HG02973 (cell line): ENCODE data around the gene KLK15.
"Not testable (repeated sequence)": the region's sequence is repeated elsewhere in the genome, so short reads cannot be mapped to it uniquely, and the experiment has no call there.

Source experiments
- ATAC-seq: cut with Tn5 transposase; IDR thresholded peaks from one replicate; pipeline ENCODE4 v1.9.1; 2021; ENCODE audit warnings: moderate library complexity; ENCODE audit not compliant: unreplicated experiment

The KLK15 gene

DNA sequence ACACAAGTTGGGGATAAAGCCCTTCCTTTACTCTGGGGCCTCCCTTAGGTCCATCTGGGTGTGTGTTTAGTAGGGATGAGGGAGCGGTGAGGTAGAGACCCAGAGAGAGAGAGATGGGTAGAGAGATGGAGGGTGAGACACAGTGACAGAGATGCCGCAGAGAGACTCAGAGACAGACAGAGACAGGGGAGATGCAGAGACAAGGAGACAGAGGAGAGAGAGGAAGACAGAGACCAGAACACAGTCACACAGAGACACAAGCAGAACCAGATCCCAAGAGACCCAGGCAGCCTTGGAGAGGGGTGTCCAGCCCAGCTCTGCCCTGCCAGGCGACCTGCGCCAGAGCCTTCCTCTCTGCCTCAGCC is 12.1 kb downstream of the KLK15 start:
- ATAC-seq, result no peak

GRCh38 chr19:50820549-50821247 is 12.7 kb downstream of the KLK15 start:
- ATAC-seq, result no peak

GRCh38 chr19:50820086-50820485 is 13.3 kb downstream of the KLK15 start:
- no peak for ATAC-seq

DNA sequence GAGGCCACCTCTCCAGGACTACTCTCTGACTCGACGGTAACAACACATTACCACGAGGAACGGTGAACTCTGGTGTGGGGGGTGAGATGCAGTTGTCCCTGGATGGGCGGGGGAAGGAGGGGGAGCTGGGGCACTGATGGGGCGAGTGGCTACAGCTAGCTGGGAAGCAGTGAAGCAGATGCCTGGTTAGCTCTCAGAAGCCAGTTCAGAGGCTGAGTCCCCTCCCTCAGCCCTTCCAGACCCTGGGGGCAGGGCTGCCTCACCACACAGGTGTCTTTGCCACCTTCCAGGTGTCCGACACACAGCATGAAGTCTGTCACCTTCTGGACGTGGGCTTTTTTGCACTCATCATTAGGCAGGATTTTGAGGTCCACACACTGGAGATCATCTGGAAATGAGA is 13.7 kb downstream of the KLK15 start:
- no peak for ATAC-seq

DNA sequence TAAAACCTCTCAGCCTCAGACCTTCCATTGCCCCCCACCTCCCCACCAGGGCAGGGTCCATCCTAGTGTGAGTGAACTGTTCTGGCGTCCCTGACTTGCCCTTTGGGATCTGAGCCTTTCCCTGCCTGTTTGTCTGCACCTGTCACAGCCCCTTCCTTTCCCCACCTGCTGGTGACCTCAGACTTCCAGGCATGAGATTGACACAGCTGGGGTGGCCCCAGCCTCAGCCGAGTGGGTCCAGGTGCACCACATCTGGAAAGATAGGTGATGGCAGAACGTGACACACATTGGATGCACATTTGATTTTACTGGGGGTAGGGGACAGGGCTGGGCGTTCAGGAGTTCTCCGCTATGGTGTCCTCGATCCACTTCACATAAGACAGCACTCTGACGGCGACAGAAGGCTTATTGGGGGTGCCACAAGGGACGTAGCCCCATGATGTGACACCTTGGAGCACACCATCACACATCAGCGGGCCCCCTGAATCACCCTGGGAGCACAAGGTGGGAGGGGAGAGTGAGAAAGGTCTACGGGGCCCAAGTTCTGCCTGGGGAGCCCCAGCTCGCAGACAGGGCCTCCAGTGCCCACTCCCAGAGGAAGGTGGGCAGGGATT is 14.4 kb downstream of the KLK15 start:
- ATAC-seq, result no peak

GRCh38 chr19:50817941-50818858 is 15.2 kb downstream of the KLK15 start:
- ATAC-seq, result peak; percentile 36

- ATAC-seq, result no peak
Measured at GRCh38 chr19:50815439-50815838, 17.9 kb downstream of the KLK15 start.

DNA sequence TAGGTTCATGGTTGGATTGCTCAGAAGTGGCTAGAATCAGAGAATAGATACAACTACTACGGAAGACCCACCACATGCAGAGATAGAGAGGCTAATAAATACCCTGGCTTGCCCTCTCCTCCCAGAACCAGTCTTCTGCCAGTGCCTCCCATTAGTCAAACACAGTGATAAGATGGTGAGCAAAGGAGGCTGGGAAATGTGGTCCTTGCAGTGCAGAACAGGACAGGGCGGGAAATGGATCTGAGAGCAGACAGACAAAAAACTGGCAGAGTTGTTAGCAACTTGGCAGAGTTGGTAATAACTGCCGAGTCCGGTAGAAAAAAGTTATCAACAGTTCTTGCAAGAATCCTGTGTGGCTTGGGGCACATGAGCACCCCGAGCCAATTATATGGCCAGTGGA is 18.5 kb downstream of the KLK15 start:
- no peak for ATAC-seq

GRCh38 chr19:50812474-50812873 is 20.9 kb downstream of the KLK15 start:
- ATAC-seq, result no peak

DNA sequence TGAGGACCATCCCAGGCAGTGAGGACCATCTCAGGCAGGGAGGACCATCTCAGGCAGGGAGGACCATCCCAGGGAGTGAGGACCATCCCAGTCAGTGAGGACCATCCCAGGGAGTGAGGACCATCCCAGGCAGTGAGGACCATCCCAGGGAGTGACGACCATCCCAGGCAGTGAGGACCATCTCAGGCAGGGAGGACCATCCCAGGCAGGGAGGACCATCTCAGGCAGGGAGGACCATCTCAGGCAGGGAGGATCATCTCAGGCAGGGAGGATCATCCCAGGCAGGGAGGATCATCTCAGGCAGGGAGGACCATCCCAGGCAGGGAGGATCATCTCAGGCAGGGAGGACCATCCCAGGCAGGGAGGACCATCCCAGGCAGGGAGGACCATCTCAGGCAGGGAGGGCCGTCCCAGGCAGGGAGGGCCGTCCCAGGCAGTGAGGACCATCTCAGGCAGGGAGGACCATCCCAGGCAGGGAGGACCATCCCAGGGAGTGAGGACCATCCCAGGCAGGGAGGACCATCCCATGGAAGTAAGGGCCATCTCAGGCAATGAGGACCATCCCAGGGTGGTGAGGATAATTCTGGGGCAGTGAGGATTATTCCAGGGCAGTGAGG is 21.6 kb downstream of the KLK15 start:
- ATAC-seq, result not testable (repeated sequence)

GRCh38 chr19:50808856-50809255 is 24.5 kb downstream of the KLK15 start:
- no peak for ATAC-seq

DNA sequence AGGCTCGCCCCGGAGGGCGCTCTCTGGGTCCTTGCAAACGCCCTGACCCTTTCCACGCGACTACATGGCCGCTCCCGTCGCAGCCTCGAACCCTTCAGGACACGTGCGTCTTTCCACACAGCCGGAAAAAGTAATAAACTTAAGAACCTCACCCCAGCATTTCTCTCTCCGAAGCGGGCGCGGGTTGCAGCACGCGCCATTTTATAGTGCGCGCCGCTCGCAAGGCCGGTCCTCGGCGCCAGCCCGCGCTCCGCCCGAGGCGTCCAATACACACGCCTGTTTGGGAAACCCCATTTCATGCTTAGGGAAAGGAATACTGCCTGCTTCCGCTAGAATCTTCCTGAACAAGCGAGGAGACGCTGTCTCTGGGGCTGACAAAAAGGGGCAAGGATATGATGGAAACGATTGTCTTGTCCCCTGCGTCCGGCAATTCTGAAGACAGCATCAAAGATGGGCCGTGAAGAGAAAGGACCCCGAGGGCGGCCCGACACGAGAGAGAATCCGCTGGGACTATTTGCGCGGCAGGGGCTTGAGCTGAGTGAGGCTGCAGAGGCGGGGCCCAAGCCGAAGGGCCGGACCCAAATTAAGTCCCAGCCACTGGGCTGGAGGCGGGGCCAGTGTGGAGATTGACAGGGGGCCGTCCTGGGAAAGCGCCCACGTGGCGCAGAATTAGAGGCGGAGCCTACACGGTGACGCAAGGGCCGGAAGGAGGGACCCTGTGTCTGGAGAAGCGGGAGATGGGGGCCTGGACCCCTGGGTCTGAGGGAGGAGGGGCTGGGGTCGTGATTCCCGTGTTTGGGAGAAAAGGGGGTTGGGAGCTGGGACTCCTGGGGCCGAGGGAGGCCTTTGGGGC is 28.7 kb downstream of the KLK15 start:
- peak; percentile 81 for ATAC-seq

DNA sequence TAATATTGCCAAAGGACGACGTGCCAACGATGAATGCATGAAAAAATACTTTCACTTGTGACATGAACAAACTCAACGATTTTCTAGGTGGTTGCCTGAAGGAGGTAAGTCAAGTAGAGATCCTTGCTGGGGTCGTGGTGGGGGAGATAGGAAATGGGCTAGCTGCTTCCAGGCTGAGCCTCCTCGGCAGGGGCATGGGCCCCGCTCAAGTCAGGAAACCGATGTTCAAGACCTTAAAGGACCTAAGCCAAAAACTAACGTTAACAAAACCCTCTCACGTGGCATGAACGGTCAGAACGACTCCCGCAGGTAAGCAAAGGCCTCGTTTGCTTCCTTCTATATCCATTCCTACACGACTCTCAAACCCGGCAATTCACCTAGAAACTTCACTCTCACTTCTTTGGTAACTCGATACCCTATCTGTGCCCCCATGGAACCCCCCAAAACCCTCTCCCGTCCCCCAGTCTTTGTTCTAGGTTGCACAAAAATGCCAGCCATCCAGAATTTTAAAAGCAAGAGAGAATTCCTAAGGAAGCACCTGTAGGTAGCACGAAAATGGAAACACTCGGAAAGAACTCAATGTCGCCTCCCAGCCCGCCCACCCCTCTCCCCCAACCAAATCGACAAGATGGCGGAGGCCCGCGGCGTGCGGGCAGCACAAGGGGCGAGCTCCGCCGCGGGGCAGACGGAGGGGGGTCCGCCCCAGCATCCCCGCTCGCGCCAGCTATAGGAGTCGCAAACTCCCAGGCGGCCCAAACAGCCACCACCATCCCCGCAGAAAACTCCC is 29.5 kb downstream of the KLK15 start:
- ATAC-seq, result no peak

DNA sequence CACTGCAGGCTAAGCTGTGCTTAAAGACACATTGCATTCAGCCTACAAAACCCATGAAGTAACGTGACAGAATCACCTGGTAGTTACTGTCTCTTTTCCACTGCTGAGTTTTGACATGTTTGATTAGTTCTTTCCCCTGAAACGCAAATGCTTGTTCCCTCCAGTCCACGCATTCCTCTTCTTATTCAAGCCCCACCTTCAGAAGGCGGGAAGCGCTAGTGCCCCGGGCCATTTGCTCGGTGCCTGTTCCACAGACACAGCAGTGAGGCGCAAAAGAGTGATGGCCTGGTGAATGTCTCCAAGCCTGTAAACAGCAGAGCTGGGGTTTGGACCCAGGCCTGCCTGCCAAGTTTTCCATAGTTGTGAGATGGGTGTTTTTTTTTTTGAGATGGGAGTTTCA is 32.3 kb downstream of the KLK15 start:
- no peak for ATAC-seq

- ATAC-seq, result no peak
Measured at GRCh38 chr19:50799547-50799851, 33.9 kb downstream of the KLK15 start.

- ATAC-seq, result no peak
Measured at GRCh38 chr19:50798659-50799546, 34.5 kb downstream of the KLK15 start.

DNA sequence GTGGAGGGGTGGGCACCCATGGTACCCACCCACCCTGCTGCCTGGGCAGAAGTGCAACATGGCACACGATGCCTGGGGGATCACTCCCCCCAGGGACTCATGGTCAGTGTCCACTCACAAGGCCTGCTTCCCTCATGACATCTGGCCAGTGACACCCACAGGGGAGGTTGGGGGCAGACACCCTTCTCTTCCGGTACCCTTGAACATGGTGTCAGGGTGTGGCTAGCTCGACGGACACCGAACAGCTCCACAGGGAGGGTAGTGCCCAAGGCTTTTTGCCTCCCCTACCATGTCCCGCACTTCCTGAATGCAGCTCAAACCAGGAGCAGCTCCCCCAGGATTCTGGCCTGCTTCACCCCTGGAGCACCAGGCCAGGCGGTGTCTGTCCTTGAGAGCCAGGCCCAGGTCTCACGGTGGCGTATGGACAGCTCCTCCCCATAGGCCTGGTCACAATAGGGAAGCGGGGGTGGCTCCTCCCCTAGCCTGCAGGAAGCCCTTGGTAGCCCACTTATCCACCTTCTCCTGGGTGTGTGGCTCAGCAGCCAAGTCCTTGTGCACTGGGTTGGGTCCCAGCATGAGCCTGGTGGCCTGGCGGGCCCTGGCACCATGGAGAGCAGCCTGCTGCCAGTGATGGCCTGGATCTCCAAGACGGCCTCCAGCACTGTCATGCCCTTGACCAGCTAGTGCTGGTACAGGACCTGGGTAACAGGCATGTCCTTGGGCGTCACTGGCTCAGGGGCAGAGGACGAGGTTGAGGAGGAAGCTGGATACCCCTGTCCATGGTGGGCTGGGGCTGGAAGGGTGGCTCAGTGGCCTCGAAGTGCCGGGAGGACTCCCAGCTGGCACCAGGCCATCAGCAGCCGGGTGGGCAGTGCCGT is 35.4 kb downstream of the KLK15 start:
- no peak for ATAC-seq

- ATAC-seq, result no peak
Measured at GRCh38 chr19:50797429-50797780, 36.0 kb downstream of the KLK15 start.
